B cell (primary cell): ENCODE measurements around the gene MRPS6. TPM values are rescaled to one million over a fixed set of nuclear protein-coding genes. Genes with fewer than 3 reads are reported as not detected.

Experiments
- ATAC-seq: fragments of 200-7000 bp; cut with Tn5 transposase; one replicate; pipeline ENCODE4 v1.10.0; 2021; ENCODE audit warnings: low read depth, mild to moderate bottlenecking, moderate number of reproducible peaks, moderate library complexity
- CTCF ChIA-PET: fragments of 350-600 bp; sonication (Branson Sonifier 250); formaldehyde crosslinking; loops from one replicate; lab custom pipeline; 2021; ENCODE audit warnings: antibody characterized with exemption, inconsistent platforms; lab: Charles Lee
- POLR2A ChIA-PET: fragments of 350-600 bp; sonication (Branson Sonifier 250); formaldehyde crosslinking; loops from one replicate; lab custom pipeline; 2021; ENCODE audit warnings: antibody characterized with exemption; lab: Charles Lee
- DNase-seq: peaks from one replicate; pipeline ENCODE4 v3.0.0; 2013
- H2AFZ ChIP-seq: 2 replicates; pipeline ENCODE4 v1.6.1; 2012; ENCODE audit warnings: mild to moderate bottlenecking, low read depth, low read length; ENCODE audit not compliant: insufficient read depth, poor library complexity, severe bottlenecking
- H3K27ac ChIP-seq, 2 donors: 1 replicate in 1 of 2; 2 replicates in 1 of 2; pipeline ENCODE4 v1.5.1; 2012 to 2013; ENCODE audit warnings: low read length in 2 of 2, mild to moderate bottlenecking in 2 of 2, moderate library complexity in 1 of 2
- H3K27me3 ChIP-seq, 4 experiments: fragments of 200-600 bp in 1 of 4; sonication (generic) in 1 of 4; replicated peaks in 1 of 4; 1 replicate in 2 of 4; 2 replicates in 2 of 4; pipeline versions ENCODE4 v1.6.1 to v1.7.0; 2013 to 2016; ENCODE audit warnings: low read length in 3 of 4, mild to moderate bottlenecking in 2 of 4, mixed read lengths in 1 of 4, moderate library complexity in 1 of 4; ENCODE audit not compliant: insufficient read depth in 4 of 4, control insufficient read depth in 3 of 4; ENCODE audit errors: control extremely low read depth in 1 of 4
- H3K36me3 ChIP-seq, 2 experiments: replicated peaks in 1 of 2; 1 replicate in 1 of 2; 2 replicates in 1 of 2; pipeline versions ENCODE4 v1.6.1 to v1.7.1; 2013; ENCODE audit warnings: low read length in 1 of 2; ENCODE audit not compliant: insufficient read depth in 2 of 2, control insufficient read depth in 1 of 2; ENCODE audit errors: control extremely low read depth in 1 of 2, extremely low read depth in 1 of 2
- H3K4me1 ChIP-seq, 2 donors: fragments of 200-600 bp in 1 of 2; sonication (generic) in 1 of 2; 1 replicate in 1 of 2; 2 replicates in 1 of 2; pipeline versions ENCODE4 v1.5.1 to v1.6.1; 2013 to 2017; ENCODE audit warnings: low read length in 2 of 2; ENCODE audit not compliant: control insufficient read depth in 2 of 2, insufficient read depth in 2 of 2
- H3K4me2 ChIP-seq: replicated peaks from 2 replicates; pipeline ENCODE3; 2012; ENCODE audit warnings: mild to moderate bottlenecking, low read depth, low read length; ENCODE audit not compliant: poor library complexity, severe bottlenecking
- H3K4me3 ChIP-seq, 5 experiments: fragments of 200-600 bp in 1 of 5; sonication (generic) in 1 of 5; 1 replicate in 3 of 5; 2 replicates in 2 of 5; pipeline versions ENCODE4 v1.5.1 to v1.7.0; 2011 to 2016; ENCODE audit warnings: low read length in 4 of 5, mild to moderate bottlenecking in 4 of 5, low read depth in 2 of 5, control low read depth in 1 of 5, moderate library complexity in 1 of 5; ENCODE audit not compliant: insufficient read depth in 1 of 5; ENCODE audit errors: control extremely low read depth in 1 of 5, extremely low read depth in 1 of 5
- H3K79me2 ChIP-seq: fragments of 200-600 bp; sonication (generic); one replicate; pipeline ENCODE4 v1.6.0; 2016; ENCODE audit warnings: low read length; ENCODE audit not compliant: control insufficient read depth, insufficient read depth
- H3K9ac ChIP-seq: fragments of 200-600 bp; sonication (generic); 2 replicates; pipeline ENCODE4 v1.6.1; 2017; ENCODE audit warnings: mild to moderate bottlenecking, low read length, moderate library complexity
- H3K9me3 ChIP-seq, 3 donors: one replicate each; pipeline versions ENCODE4 v1.6.1 to v1.7.1; 2013; ENCODE audit warnings: low read length in 2 of 3; ENCODE audit not compliant: control insufficient read depth in 2 of 3, insufficient read depth in 1 of 3; ENCODE audit errors: control extremely low read depth in 1 of 3
- H4K20me1 ChIP-seq: 2 replicates; pipeline ENCODE4 v1.6.0; 2012; ENCODE audit warnings: mild to moderate bottlenecking, low read length; ENCODE audit not compliant: insufficient read depth, control insufficient read depth, poor library complexity, severe bottlenecking
- H3K27ac Mint-ChIP-seq: one replicate; pipeline ENCODE4 v1.8.0; 2021; ENCODE audit warnings: mixed read lengths
- H3K27me3 Mint-ChIP-seq: one replicate; pipeline ENCODE4 v1.8.0; 2021; ENCODE audit warnings: mixed read lengths
- H3K4me1 Mint-ChIP-seq: one replicate; pipeline ENCODE4 v1.8.0; 2021; ENCODE audit warnings: mixed read lengths
- H3K4me3 Mint-ChIP-seq: one replicate; pipeline ENCODE4 v1.8.0; 2021; ENCODE audit warnings: mixed read lengths
- H3K9me3 Mint-ChIP-seq: one replicate; pipeline ENCODE4 v1.8.0; 2022; ENCODE audit warnings: mixed read lengths; ENCODE audit not compliant: insufficient read depth
- EZH2 ChIP-seq: IDR thresholded peaks from 2 replicates; pipeline ENCODE4 v1.6.1; 2012; ENCODE audit warnings: borderline replicate concordance, low read depth, mild to moderate bottlenecking, moderate library complexity, low read length; ENCODE audit not compliant: insufficient read depth, poor library complexity, severe bottlenecking
- WGBS: methylation state at CpG from one replicate; pipeline ENCODE4 v1.1.5; 2013; ENCODE audit warnings: missing lambda C conversion rate; ENCODE audit not compliant: insufficient coverage; 5-methylcytosine and 5-hydroxymethylcytosine counted together
- intact Hi-C: fragments of 100-400 bp; cut with micrococcal nuclease; formaldehyde crosslinking; loops from one replicate; pipeline ENCODE4 v1.10.0; 2022
- polyA plus RNA-seq: library from polyadenylated mRNA; depleted of rRNA; stranded (reverse); fragments of >200 nt; gene quantifications from 2 replicates; pipeline ENCODE4 v1.2.3, GENCODE V29; 2012
- total RNA-seq, 2 donors: library from RNA; stranded (reverse); fragments of 120-200 nt in 1 of 2; gene quantifications; 1 replicate in 1 of 2; 2 replicates in 1 of 2; pipeline versions ENCODE4 v1.2.3 to v1.2.4, GENCODE V29; 2013 to 2022
- TF ChIP-seq, protein P1 (sequence below): fragments of 200-600 bp; IDR thresholded peaks from one replicate; pipeline ENCODE4 v1.8.0; 2022; ENCODE audit warnings: antibody characterized with exemption, mild to moderate bottlenecking

MRPS6 gene
- total and polyA plus RNA-seq, 2 donors (not counting 1 experiment from before 2014, with no cell fraction given), result 15.7 to 37.9 TPM

DNA sequence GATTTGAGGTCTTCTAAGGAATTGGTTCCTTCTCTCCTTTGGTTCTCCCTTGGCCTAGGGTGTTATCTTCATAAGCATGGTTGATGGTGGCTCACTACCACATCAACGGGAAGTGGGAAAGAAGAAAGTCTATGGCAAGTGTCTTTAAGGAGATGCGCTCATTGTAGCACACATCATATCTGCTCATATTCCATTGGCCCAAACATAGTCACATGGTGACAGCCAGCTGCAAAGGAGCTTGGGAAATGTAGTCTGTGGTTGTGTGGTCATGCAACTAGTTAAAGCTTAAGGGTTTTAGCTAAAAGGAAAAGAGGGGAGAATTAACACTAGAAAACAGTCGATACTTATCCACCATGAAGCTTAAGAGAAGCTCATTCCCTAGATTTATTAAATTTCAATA is 11.4 kb upstream of the MRPS6 start:
- H3K9me3 Mint-ChIP-seq, result no peaks in the 10 kb centered on the region
- WGBS, result no CpG with 5 or more reads among the region's 3 CpGs
- Histone ChIP-seq H3K4me3 (no peak overlapping the region), H3K9me3 (peaks cover 0 to 3% (median 0%) of the 10 kb centered on the region in 3 donors), H3K36me3 (no peaks in the 10 kb centered on the region), H4K20me1 (no peaks in the 10 kb centered on the region), H3K27ac (no peak overlapping the region), H3K27me3 (no peaks in the 10 kb centered on the region), H3K79me2 (no peaks in the 10 kb centered on the region), H2AFZ (no peak overlapping the region), H3K9ac (no peak overlapping the region), H3K4me1 (no peaks in the 10 kb centered on the region), H3K4me2 (no peak overlapping the region)
- TF ChIP-seq, protein P1, sequence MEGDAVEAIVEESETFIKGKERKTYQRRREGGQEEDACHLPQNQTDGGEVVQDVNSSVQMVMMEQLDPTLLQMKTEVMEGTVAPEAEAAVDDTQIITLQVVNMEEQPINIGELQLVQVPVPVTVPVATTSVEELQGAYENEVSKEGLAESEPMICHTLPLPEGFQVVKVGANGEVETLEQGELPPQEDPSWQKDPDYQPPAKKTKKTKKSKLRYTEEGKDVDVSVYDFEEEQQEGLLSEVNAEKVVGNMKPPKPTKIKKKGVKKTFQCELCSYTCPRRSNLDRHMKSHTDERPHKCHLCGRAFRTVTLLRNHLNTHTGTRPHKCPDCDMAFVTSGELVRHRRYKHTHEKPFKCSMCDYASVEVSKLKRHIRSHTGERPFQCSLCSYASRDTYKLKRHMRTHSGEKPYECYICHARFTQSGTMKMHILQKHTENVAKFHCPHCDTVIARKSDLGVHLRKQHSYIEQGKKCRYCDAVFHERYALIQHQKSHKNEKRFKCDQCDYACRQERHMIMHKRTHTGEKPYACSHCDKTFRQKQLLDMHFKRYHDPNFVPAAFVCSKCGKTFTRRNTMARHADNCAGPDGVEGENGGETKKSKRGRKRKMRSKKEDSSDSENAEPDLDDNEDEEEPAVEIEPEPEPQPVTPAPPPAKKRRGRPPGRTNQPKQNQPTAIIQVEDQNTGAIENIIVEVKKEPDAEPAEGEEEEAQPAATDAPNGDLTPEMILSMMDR, result no peak
- no peak for TF ChIP-seq EZH2
- no peak overlapping the region for H3K27ac Mint-ChIP-seq
- H3K4me1 Mint-ChIP-seq, result no peaks in the 10 kb centered on the region
- ChIA-PET POLR2A (no interaction called here), CTCF (interaction anchor here (0.5 to 1.1 kb wide), 2 partner anchors 9 to 138 kb away, joined by 3 to 4 read pairs; no protein-coding TSS in a partner anchor)
- peak; percentile 31 for ATAC-seq
- peak; percentile 13 for DNase-seq
- intact Hi-C loops, result loop anchor here (2.0 kb wide), 1 partner anchor 553 kb away; the partner anchor contains the start of gene RCAN1
- no peak overlapping the region for H3K4me3 Mint-ChIP-seq
- no peaks in the 10 kb centered on the region for H3K27me3 Mint-ChIP-seq

GRCh38 chr21:34065027-34065426 is 8.4 kb upstream of the MRPS6 start:
- Histone ChIP-seq H3K27me3 (no peaks in the 10 kb centered on the region), H2AFZ (no peak overlapping the region), H3K9ac (no peak overlapping the region), H3K79me2 (no peaks in the 10 kb centered on the region), H3K4me3 (no peak overlapping the region), H3K9me3 (peaks cover 0 to 3% (median 0%) of the 10 kb centered on the region in 3 donors), H3K4me1 (no peaks in the 10 kb centered on the region), H3K4me2 (no peak overlapping the region), H3K27ac (no peak overlapping the region), H3K36me3 (no peaks in the 10 kb centered on the region), H4K20me1 (no peaks in the 10 kb centered on the region)
- ChIA-PET CTCF (interaction anchor here (0.5 kb wide), 1 partner anchor 146 kb away, joined by 4 read pairs; no protein-coding TSS in a partner anchor), POLR2A (no interaction called here)
- Mint-ChIP-seq H3K27me3 (no peaks in the 10 kb centered on the region), H3K27ac (no peak overlapping the region), H3K4me3 (no peak overlapping the region), H3K4me1 (no peaks in the 10 kb centered on the region), H3K9me3 (no peaks in the 10 kb centered on the region)
- WGBS, result 78% methylated on average over 2 of the region's 3 CpGs
- intact Hi-C loops, result no loop called here
- DNase-seq (no peak), ATAC-seq (no peak)
- TF ChIP-seq, protein P1, result no peak
- TF ChIP-seq EZH2, result no peak
